DND-41 (cell line): ENCODE measurements around the gene SLC7A7.
"Not testable (repeated sequence)": the region's sequence is repeated elsewhere in the genome, so short reads cannot be mapped to it uniquely, and the experiment has no call there.

ENCODE experiments used
- ATAC-seq: fragments of 200-7000 bp; cut with Tn5 transposase; 3 replicates; pipeline ENCODE4 v1.9.1; 2021; ENCODE audit warnings: low read depth; ENCODE audit not compliant: insufficient read depth
- DNase-seq: peaks from one replicate; pipeline ENCODE4 v3.0.0-alpha.2; 2020
- H2AFZ ChIP-seq: 2 replicates; pipeline ENCODE4 v1.6.0; 2012; ENCODE audit warnings: low read depth, low read length
- H3K27ac ChIP-seq: 2 replicates; pipeline ENCODE4 v1.5.1; 2012; ENCODE audit warnings: low read length, inconsistent platforms
- H3K27me3 ChIP-seq: fragments of 200-600 bp; sonication (generic); 2 replicates; pipeline ENCODE4 v1.6.0; 2012; ENCODE audit warnings: low read length, mild to moderate bottlenecking, inconsistent platforms; ENCODE audit not compliant: insufficient read depth, poor library complexity
- H3K36me3 ChIP-seq: 2 replicates; pipeline ENCODE4 v1.5.1; 2012; ENCODE audit warnings: low read length, inconsistent platforms; ENCODE audit not compliant: insufficient read depth
- H3K4me1 ChIP-seq: 2 replicates; pipeline ENCODE4 v1.5.1; 2012; ENCODE audit warnings: mild to moderate bottlenecking, low read length; ENCODE audit not compliant: insufficient read depth
- H3K4me2 ChIP-seq: 2 replicates; pipeline ENCODE4 v1.6.0; 2012; ENCODE audit warnings: mild to moderate bottlenecking, moderate library complexity, low read length, inconsistent platforms; ENCODE audit not compliant: insufficient read depth
- H3K4me3 ChIP-seq, 2 experiments: fragments of 200-600 bp in 1 of 2; shearing (Covaris generic) in 1 of 2; 2 replicates each; pipeline ENCODE4 v1.5.1; 2012 to 2016; ENCODE audit warnings: inconsistent platforms in 2 of 2, low read length in 2 of 2, mild to moderate bottlenecking in 2 of 2, low read depth in 1 of 2, moderate library complexity in 1 of 2
- H3K79me2 ChIP-seq: 2 replicates; pipeline ENCODE4 v1.6.0; 2012; ENCODE audit warnings: low read length, inconsistent platforms; ENCODE audit not compliant: insufficient read depth
- H3K9ac ChIP-seq: 2 replicates; pipeline ENCODE4 v1.6.0; 2012; ENCODE audit warnings: low read depth, mild to moderate bottlenecking, inconsistent platforms, low read length, moderate library complexity
- H3K9me3 ChIP-seq: 2 replicates; pipeline ENCODE4 v1.5.1; 2012; ENCODE audit warnings: low read length, moderate library complexity, mild to moderate bottlenecking, inconsistent platforms; ENCODE audit not compliant: insufficient read depth, severe bottlenecking
- H4K20me1 ChIP-seq: 2 replicates; pipeline ENCODE4 v1.6.0; 2012; ENCODE audit warnings: low read length; ENCODE audit not compliant: insufficient read depth
- CTCF ChIP-seq: IDR thresholded peaks from 2 replicates; pipeline ENCODE4 v1.5.1; 2012; ENCODE audit warnings: borderline replicate concordance, low read length, moderate library complexity, mild to moderate bottlenecking; ENCODE audit not compliant: poor library complexity, severe bottlenecking; ENCODE audit errors: extremely low read depth
- EZH2 ChIP-seq: IDR thresholded peaks from 3 replicates; pipeline ENCODE4 v1.6.1; 2012; ENCODE audit warnings: borderline replicate concordance, low read depth, mild to moderate bottlenecking, moderate library complexity, low read length, inconsistent platforms; ENCODE audit not compliant: severe bottlenecking

Gene SLC7A7

GRCh38 chr14:22780941-22781300, 34.3 kb downstream of the SLC7A7 start:
- ATAC-seq (no peak), DNase-seq (no peak)
- H3K27ac ChIP-seq, result no peak overlapping the region
- no peak overlapping the region for H2AFZ ChIP-seq
- H3K4me3 ChIP-seq, result no peak overlapping the region
- H3K9ac ChIP-seq, result no peak overlapping the region
- H3K4me1 ChIP-seq, result no peaks in the 10 kb centered on the region
- no peaks in the 10 kb centered on the region for H3K79me2 ChIP-seq
- no peak overlapping the region for H3K4me2 ChIP-seq
- H3K9me3 ChIP-seq, result no peaks in the 10 kb centered on the region
- TF ChIP-seq EZH2 (no peak), CTCF (no peak)
- H3K27me3 ChIP-seq, result no peaks in the 10 kb centered on the region
- H4K20me1 ChIP-seq, result no peaks in the 10 kb centered on the region
- no peaks in the 10 kb centered on the region for H3K36me3 ChIP-seq

- H3K9ac ChIP-seq, result no peak overlapping the region
- H3K4me2 ChIP-seq, result no peak overlapping the region
- H3K27ac ChIP-seq, result no peak overlapping the region
- TF ChIP-seq EZH2 (no peak), CTCF (no peak)
- no peaks in the 10 kb centered on the region for H4K20me1 ChIP-seq
- H3K4me1 ChIP-seq, result no peaks in the 10 kb centered on the region
- H3K4me3 ChIP-seq, result no peak overlapping the region
- no peaks in the 10 kb centered on the region for H3K9me3 ChIP-seq
- H2AFZ ChIP-seq, result no peak overlapping the region
- H3K79me2 ChIP-seq, result no peaks in the 10 kb centered on the region
- no peaks in the 10 kb centered on the region for H3K27me3 ChIP-seq
- ATAC-seq, result no peak
- no peak for DNase-seq
- H3K36me3 ChIP-seq, result no peaks in the 10 kb centered on the region
These were observed 35.0 kb downstream of the SLC7A7 start for GRCh38 chr14:22780105-22780679.

- Histone ChIP-seq H3K9ac (no peak overlapping the region), H3K9me3 (no peaks in the 10 kb centered on the region), H3K27ac (no peak overlapping the region), H3K79me2 (no peaks in the 10 kb centered on the region), H3K4me1 (no peaks in the 10 kb centered on the region), H3K36me3 (peaks cover 12% of the 10 kb centered on the region; the same call in 1 of the 2 replicates), H3K4me3 (no peak overlapping the region), H4K20me1 (no peaks in the 10 kb centered on the region), H2AFZ (no peak overlapping the region), H3K27me3 (no peaks in the 10 kb centered on the region), H3K4me2 (no peak overlapping the region)
- ATAC-seq (no peak), DNase-seq (no peak)
- no peak for TF ChIP-seq EZH2
- no peak for TF ChIP-seq CTCF
These were observed 37.2 kb downstream of the SLC7A7 start for GRCh38 chr14:22778084-22778483.

GRCh38 chr14:22776849-22777248, 38.4 kb downstream of the SLC7A7 start:
- not testable (repeated sequence) for DNase-seq, ATAC-seq, H3K9ac ChIP-seq, H3K27ac ChIP-seq, H3K4me1 ChIP-seq, H2AFZ ChIP-seq, H3K4me2 ChIP-seq, H3K4me3 ChIP-seq, H3K79me2 ChIP-seq, H3K27me3 ChIP-seq, H3K9me3 ChIP-seq, H4K20me1 ChIP-seq
- H3K36me3 ChIP-seq, result peaks cover 21% of the 10 kb centered on the region
